ENCODE measurements around the gene TDG.

The TDG gene

GRCh38 chr12:103944964-103945363 is 20.7 kb upstream of the TDG start:
- H3K27me3 Mint-ChIP-seq (ENCODE audit: low read depth, poor library complexity): no peaks in the 10 kb centered on the region
- no peak overlapping the region for H3K27ac Mint-ChIP-seq
- DNase-seq: no peak
- no peak for TF ChIP-seq CTCF (IDR thresholded peaks at IDR 0.05)
- peaks cover 94% of the 10 kb centered on the region for H3K36me3 Mint-ChIP-seq (ENCODE audit: low read depth)
- no peaks in the 10 kb centered on the region for H3K4me1 Mint-ChIP-seq
- H3K4me3 Mint-ChIP-seq: no peak overlapping the region
- no peaks in the 10 kb centered on the region for H3K9me3 Mint-ChIP-seq

GRCh38 chr12:103947871-103948555 is 17.7 kb upstream of the TDG start:
- no peak for TF ChIP-seq CTCF (IDR thresholded peaks at IDR 0.05)
- Mint-ChIP-seq H3K36me3 (ENCODE audit: low read depth) (peaks cover 84% of the 10 kb centered on the region), H3K27ac (peak overlapping the region; percentile 73)

GRCh38 chr12:103948746-103949406 is 16.8 kb upstream of the TDG start:
- TF ChIP-seq CTCF (IDR thresholded peaks at IDR 0.05): no peak
- DNase-seq: no peak

More at GRCh38 chr12:103947871-103948555, 17.7 kb upstream of the TDG start:
- Mint-ChIP-seq H3K4me1 (peaks cover 5% of the 10 kb centered on the region), H3K27me3 (ENCODE audit: low read depth, poor library complexity) (no peaks in the 10 kb centered on the region), H3K4me3 (no peak overlapping the region), H3K9me3 (no peaks in the 10 kb centered on the region)
- no peak for DNase-seq

DNA sequence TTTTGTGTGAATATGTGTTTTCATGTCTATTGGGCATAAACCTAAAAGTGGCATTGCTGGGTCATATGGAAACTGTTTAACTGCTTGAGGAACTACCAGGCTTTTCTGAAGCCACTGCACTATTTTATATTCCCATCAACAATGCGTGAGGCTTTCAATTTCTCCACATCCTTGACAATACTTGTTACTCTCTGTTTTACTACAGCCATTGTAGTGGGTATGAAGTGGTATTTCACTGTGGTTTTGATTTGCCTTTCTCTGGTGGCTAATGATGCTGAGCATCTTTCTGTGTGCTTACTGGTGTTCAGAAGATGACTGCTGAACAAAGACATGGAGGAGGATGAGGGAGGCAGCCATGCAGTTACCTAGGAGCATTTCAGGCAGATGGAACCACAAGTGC is 13.2 kb upstream of the TDG start:
- Mint-ChIP-seq H3K4me1 (peaks cover 34% of the 10 kb centered on the region), H3K36me3 (ENCODE audit: low read depth) (peaks cover 55% of the 10 kb centered on the region)

More at GRCh38 chr12:103948746-103949406, 16.8 kb upstream of the TDG start:
- Mint-ChIP-seq H3K36me3 (ENCODE audit: low read depth) (peaks cover 79% of the 10 kb centered on the region), H3K9me3 (no peaks in the 10 kb centered on the region), H3K27me3 (ENCODE audit: low read depth, poor library complexity) (no peaks in the 10 kb centered on the region), H3K4me3 (no peak overlapping the region), H3K4me1 (peaks cover 6% of the 10 kb centered on the region), H3K27ac (no peak overlapping the region)

DNA sequence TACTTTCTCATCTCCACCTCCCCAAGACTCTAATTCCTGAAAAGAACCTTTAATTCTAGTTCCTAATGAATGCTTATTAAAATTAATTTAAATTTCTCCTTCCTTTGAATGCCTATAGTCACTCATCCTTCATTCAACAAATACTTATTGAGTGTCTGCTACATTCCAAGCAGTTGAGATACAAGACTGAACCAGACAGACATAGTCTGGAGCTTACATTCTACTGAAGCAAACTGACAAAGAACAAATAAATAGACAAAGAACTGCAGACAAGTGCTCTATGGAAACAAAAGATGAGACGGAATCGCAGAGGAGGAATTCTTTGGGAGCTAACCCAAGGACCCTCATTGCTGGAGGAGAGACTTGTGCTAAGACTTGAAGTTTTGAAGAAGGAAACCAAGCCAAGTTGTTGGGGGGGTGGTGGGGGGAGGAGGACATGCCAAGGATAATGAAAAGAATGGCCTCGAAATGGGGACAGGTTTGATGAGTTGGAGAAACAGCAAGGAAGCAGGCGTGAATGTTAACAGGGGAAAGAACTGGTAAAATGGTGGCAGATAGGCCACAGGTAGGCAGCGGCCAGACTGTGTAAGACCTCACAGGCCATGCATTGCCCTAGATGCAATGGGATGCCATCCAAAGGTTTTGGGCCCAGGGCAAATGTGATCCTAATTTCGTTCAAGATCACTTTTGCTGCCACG is 9.7 kb upstream of the TDG start:
- peaks cover 3% of the 10 kb centered on the region for H3K9me3 Mint-ChIP-seq
- H3K27me3 Mint-ChIP-seq (ENCODE audit: low read depth, poor library complexity): no peaks in the 10 kb centered on the region
- DNase-seq: no peak
- peaks cover 34% of the 10 kb centered on the region for H3K36me3 Mint-ChIP-seq (ENCODE audit: low read depth)
- H3K27ac Mint-ChIP-seq: peak overlapping the region; percentile 100
- H3K4me3 Mint-ChIP-seq: peak overlapping the region; percentile 90
- TF ChIP-seq CTCF (IDR thresholded peaks at IDR 0.05): no peak
- peaks cover 48% of the 10 kb centered on the region for H3K4me1 Mint-ChIP-seq

More for the DNA sequence above, 13.2 kb upstream of the TDG start:
- no peak for TF ChIP-seq CTCF (IDR thresholded peaks at IDR 0.05)
- Mint-ChIP-seq H3K4me3 (no peak overlapping the region), H3K9me3 (no peaks in the 10 kb centered on the region), H3K27me3 (ENCODE audit: low read depth, poor library complexity) (no peaks in the 10 kb centered on the region), H3K27ac (peak overlapping the region; percentile 54)
- DNase-seq: no peak

All from nephron progenitor cell (in vitro differentiated cells).